Measurements from ENCODE around the gene PHEX.

PHEX gene

GRCh38 chrX:21996872-21997455 is 35.2 kb upstream of the PHEX start:
- DNase-seq (ENCODE audit: low spot score): no peak
- TF ChIP-seq CTCF (IDR thresholded peaks at IDR 0.05; ENCODE audit: extremely low read depth, missing control alignments): no peak

- no peak for TF ChIP-seq CTCF (IDR thresholded peaks at IDR 0.05; ENCODE audit: extremely low read depth, missing control alignments)
These were observed 34.1 kb upstream of the PHEX start for GRCh38 chrX:21998037-21998436.

GRCh38 chrX:22004866-22005265 is 27.3 kb upstream of the PHEX start:
- no peak for DNase-seq (ENCODE audit: low spot score)
- TF ChIP-seq CTCF (IDR thresholded peaks at IDR 0.05; ENCODE audit: extremely low read depth, missing control alignments): no peak

More at GRCh38 chrX:21998037-21998436, 34.1 kb upstream of the PHEX start:
- no peak for DNase-seq (ENCODE audit: low spot score)

- no peak for TF ChIP-seq CTCF (IDR thresholded peaks at IDR 0.05; ENCODE audit: extremely low read depth, missing control alignments)
- DNase-seq (ENCODE audit: low spot score): no peak
These were observed 20.1 kb upstream of the PHEX start for GRCh38 chrX:22012051-22012450.

- no peak for DNase-seq (ENCODE audit: low spot score)
- TF ChIP-seq CTCF (IDR thresholded peaks at IDR 0.05; ENCODE audit: extremely low read depth, missing control alignments): no peak
These were observed 19.2 kb upstream of the PHEX start for GRCh38 chrX:22012931-22013330.

GRCh38 chrX:22015139-22015750 is 16.9 kb upstream of the PHEX start:
- no peak for TF ChIP-seq CTCF (IDR thresholded peaks at IDR 0.05; ENCODE audit: extremely low read depth, missing control alignments)
- no peak for DNase-seq (ENCODE audit: low spot score)

GRCh38 chrX:22021751-22022324 is 10.3 kb upstream of the PHEX start:
- no peak for DNase-seq (ENCODE audit: low spot score)
- TF ChIP-seq CTCF (IDR thresholded peaks at IDR 0.05; ENCODE audit: extremely low read depth, missing control alignments): no peak

Measured in GM20000 (cell line).